Calu3 (cell line): ENCODE measurements around the gene GCFC2. TPM values are rescaled to one million over a fixed set of nuclear protein-coding genes. Genes with fewer than 3 reads are reported as not detected.

Source experiments
- BruUV-seq: library from RNA; stranded (reverse); fragments of 400-500 nt; replicated peaks from 2 replicates; lab custom pipeline; 2021; lab: Mats Ljungman, UMichigan
- CTCF ChIA-PET: fragments of 300-600 bp; sonication (Branson Sonifier 250); formaldehyde crosslinking; loops from one replicate; lab custom pipeline; 2022; ENCODE audit warnings: antibody characterized with exemption; lab: Charles Lee
- DNase-seq: peaks from one replicate; pipeline ENCODE4 v3.0.0; 2022
- H3K27ac Mint-ChIP-seq: one replicate; pipeline ENCODE4 v1.8.0; 2022; ENCODE audit warnings: mixed read lengths; ENCODE audit not compliant: unreplicated experiment
- H3K27me3 Mint-ChIP-seq: one replicate; pipeline ENCODE4 v1.8.0; 2022; ENCODE audit warnings: mixed read lengths; ENCODE audit not compliant: unreplicated experiment
- H3K36me3 Mint-ChIP-seq: one replicate; pipeline ENCODE4 v1.8.0; 2022; ENCODE audit warnings: mild to moderate bottlenecking, moderate library complexity, mixed read lengths; ENCODE audit not compliant: insufficient read depth, unreplicated experiment
- H3K4me1 Mint-ChIP-seq: one replicate; pipeline ENCODE4 v1.8.0; 2022; ENCODE audit warnings: mild to moderate bottlenecking, low read depth, mixed read lengths; ENCODE audit not compliant: unreplicated experiment
- H3K4me3 Mint-ChIP-seq: one replicate; pipeline ENCODE4 v1.8.0; 2022; ENCODE audit warnings: mild to moderate bottlenecking, low read depth, moderate library complexity, mixed read lengths; ENCODE audit not compliant: unreplicated experiment
- H3K9me3 Mint-ChIP-seq: one replicate; pipeline ENCODE4 v1.8.0; 2022; ENCODE audit warnings: low read depth, mixed read lengths; ENCODE audit not compliant: unreplicated experiment
- CTCF ChIP-seq: fragments of 200-600 bp; IDR thresholded peaks from one replicate; pipeline ENCODE4 v1.8.0; 2022; ENCODE audit warnings: antibody characterized with exemption; ENCODE audit not compliant: unreplicated experiment
- intact Hi-C: fragments of 100-400 bp; cut with micrococcal nuclease; formaldehyde crosslinking; loops from one replicate; pipeline ENCODE4 v1.10.0; 2022; ENCODE audit not compliant: unreplicated experiment
- total RNA-seq: library from RNA; stranded (reverse); gene quantifications from 2 replicates; pipeline ENCODE4 v1.2.3, GENCODE V29; 2022

The GCFC2 gene
- total RNA-seq, 1 experiment from 2014 or later, result 18.2 TPM

GRCh38 chr2:75667884-75668283, 42.8 kb downstream of the GCFC2 start:
- no peak for TF ChIP-seq CTCF
- CTCF ChIA-PET, result interaction anchor here (1.1 to 1.7 kb wide), 2 partner anchors 27 to 43 kb away, joined by 3 to 10 read pairs; partner anchors contain the start of gene GCFC2
- Mint-ChIP-seq H3K4me3 (peak overlapping the region; percentile 37), H3K36me3 (peaks cover 21% of the 10 kb centered on the region), H3K9me3 (no peaks in the 10 kb centered on the region), H3K27me3 (no peaks in the 10 kb centered on the region), H3K4me1 (peaks cover 22% of the 10 kb centered on the region), H3K27ac (peak overlapping the region; percentile 56)
- no peak for DNase-seq
- intact Hi-C loops, result no loop called here
- BruUV-seq, result no TSS peak

- peaks cover 20% of the 10 kb centered on the region for H3K36me3 Mint-ChIP-seq
- H3K4me3 Mint-ChIP-seq, result peak overlapping the region; percentile 37
- no peak for DNase-seq
- no peak for TF ChIP-seq CTCF
- peaks cover 22% of the 10 kb centered on the region for H3K4me1 Mint-ChIP-seq
- no TSS peak for BruUV-seq
- no peaks in the 10 kb centered on the region for H3K9me3 Mint-ChIP-seq
- intact Hi-C loops, result no loop called here
- no peaks in the 10 kb centered on the region for H3K27me3 Mint-ChIP-seq
- CTCF ChIA-PET, result interaction anchor here (0.7 to 1.7 kb wide), 5 partner anchors 10 to 203 kb away, joined by 3 to 10 read pairs (median 4); partner anchors contain the start of gene MRPL19
- H3K27ac Mint-ChIP-seq, result peak overlapping the region; percentile 56
Observed at GRCh38 chr2:75666911-75667310, 43.8 kb downstream of the GCFC2 start.

- Mint-ChIP-seq H3K4me1 (peaks cover 8% of the 10 kb centered on the region), H3K4me3 (no peak overlapping the region), H3K27ac (no peak overlapping the region), H3K9me3 (no peaks in the 10 kb centered on the region), H3K27me3 (no peaks in the 10 kb centered on the region), H3K36me3 (peaks cover 15% of the 10 kb centered on the region)
- intact Hi-C loops, result no loop called here
- DNase-seq, result no peak
- no peak for TF ChIP-seq CTCF
- CTCF ChIA-PET, result interaction anchor here (0.7 kb wide), 1 partner anchor 108 kb away, joined by 3 read pairs; no protein-coding TSS in a partner anchor
- no TSS peak for BruUV-seq
Observed at GRCh38 chr2:75657798-75658197, 52.9 kb downstream of the GCFC2 start.

GRCh38 chr2:75656563-75656962, 54.2 kb downstream of the GCFC2 start:
- H3K9me3 Mint-ChIP-seq, result no peaks in the 10 kb centered on the region
- no peaks in the 10 kb centered on the region for H3K27me3 Mint-ChIP-seq
- intact Hi-C loops, result no loop called here
- TF ChIP-seq CTCF, result no peak
- peaks cover 12% of the 10 kb centered on the region for H3K36me3 Mint-ChIP-seq
- no TSS peak for BruUV-seq
- CTCF ChIA-PET, result interaction anchor here (1.6 kb wide), 1 partner anchor 10 kb away, joined by 3 read pairs; no protein-coding TSS in a partner anchor
- H3K4me3 Mint-ChIP-seq, result no peak overlapping the region
- DNase-seq, result no peak
- no peak overlapping the region for H3K27ac Mint-ChIP-seq
- H3K4me1 Mint-ChIP-seq, result peaks cover 8% of the 10 kb centered on the region
